SIG-M5 (cell line): ENCODE data around the gene ZNF273.

ENCODE experiments used
- DNase-seq: peaks from one replicate; lab custom pipeline; 2025; lab: John Stamatoyannopoulos, UW

Gene ZNF273

DNA sequence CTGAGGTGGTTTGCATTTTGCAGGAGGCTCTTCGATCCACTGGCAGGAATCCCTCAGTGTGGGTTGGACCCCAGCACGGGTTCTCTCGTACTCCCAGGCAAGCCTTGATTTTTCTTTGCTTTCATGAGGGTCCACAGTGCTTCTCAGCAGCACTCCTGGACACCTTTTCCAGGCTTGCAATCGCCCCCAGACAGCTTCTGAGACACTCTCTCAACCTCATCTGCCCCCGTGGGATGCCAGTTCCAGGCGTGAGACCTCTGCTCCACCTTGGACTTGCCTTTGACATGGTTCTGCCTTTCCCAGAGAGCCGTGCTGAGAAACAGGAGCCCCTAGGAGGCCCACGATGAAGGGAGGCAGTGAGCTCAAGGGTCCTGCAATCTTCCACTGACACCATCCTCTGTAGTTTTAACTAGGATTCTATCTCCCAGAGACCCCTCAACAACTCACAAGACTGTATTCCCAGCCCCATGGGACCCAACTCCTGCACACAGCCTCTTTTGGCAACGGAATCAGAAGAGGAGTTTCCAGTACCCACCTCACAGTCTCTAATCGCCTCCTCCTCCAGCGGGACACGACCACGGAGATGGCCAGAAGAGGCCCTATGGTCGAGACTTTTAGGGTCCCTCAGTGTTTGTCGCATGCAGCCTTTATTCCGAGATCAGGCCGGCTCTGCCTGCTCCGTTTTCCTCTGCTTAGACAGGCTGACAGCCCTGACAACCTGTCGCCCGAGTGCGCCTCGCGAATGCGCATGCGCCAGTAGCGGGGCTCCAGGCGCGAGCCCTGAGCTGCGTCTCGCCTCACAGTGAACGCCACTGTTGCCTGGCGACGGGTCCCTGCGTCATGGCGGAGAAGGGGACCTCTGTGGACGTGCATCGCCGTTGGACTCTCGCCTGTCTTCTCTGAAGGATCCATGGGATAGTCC is 26.0 kb upstream of the ZNF273 start:
- no peak for DNase-seq

DNA sequence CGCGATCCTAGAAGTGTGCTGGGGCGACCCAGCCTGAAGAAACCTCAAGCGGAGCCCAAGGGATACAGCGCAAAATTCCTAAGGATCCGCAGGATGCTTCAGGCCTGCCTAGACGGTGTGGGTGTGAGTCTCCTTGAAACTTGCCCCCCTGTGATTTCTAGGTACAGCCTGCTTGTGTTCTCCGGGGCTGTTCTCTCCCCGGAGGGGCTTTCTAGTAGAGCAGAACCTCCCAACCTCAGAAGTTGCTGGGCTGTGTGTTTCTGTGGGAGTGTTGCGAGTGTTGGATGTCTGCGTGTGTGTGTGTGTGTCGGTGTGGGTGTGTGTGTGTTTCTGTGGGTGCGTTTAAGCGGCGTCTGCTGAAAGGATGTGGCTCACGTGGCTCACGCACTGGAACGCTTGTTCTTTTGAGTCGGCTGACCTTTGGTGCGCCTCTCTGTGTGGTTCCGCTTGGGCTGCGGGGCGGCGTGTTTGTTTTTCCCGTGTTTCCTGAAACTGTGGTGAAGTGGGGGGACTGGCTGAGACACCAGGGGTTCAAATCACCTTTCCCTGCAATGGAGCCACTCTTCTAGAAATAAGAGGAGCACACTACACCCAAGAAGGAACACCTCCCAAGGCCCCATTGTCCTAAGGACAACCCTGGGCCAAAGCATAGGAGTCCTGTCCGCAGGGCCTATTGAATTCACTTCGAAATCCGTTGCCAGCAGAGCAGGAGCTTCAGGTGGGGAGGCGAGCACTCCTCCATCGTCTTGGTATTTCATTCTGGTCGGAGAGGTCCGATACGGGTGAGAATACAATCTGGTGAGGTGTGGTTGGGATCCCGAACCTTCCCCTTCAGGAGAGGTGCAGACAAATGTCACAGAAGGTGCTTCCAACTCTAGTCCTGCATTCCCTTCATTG is 25.1 kb upstream of the ZNF273 start:
- no peak for DNase-seq

DNA sequence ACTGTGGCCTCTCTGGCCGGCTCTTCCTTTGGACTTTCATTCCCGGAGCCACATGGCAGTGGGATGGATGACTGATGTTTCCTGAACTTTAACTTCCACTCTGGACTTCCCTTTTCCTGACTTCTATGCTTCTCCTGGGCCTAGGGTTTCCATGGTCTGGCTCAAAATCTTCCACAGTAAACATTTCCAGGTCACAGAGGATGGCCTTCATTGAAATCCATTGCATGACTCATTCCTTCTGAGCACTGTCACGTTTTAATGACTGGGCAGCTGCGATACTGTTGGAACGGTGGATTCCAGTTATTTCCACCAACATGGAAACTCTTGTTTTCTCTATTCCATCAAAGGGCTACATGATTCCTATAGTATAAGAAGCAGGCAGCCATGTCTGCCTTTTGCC is 24.4 kb upstream of the ZNF273 start:
- no peak for DNase-seq

DNA sequence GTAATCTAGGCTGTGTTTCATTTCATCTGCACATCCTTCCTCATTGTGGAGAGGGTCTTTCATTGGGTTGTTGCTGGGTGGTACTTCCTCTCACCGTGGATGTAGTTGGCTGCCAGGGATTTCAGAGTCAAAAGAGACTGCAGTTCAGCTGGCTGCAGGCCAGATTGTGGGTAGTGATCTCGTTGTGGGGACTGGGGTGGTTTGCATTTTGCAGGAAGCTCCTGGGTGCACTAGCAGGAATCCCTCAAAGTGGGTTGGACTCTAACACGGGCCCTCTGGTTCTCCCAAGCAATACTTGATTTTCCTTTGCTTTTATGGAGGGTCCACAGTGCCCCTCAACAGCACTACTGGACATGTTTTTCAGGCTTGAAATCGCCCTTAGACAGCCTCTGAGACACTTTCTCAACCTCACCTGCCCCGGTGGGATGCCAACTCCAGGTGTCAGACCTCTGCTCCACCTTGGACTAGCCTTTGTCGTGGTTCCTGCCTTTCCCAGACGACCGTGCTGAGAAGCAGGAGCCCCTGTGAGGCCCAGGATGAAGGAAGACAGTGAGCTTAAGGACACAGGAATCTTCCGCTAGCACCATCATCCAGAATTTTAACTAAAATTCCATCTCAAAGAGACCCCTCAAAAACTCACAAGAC is 23.9 kb upstream of the ZNF273 start:
- DNase-seq = no peak

- no peak for DNase-seq
These were observed 23.3 kb upstream of the ZNF273 start for GRCh38 chr7:64879800-64880199.

DNA sequence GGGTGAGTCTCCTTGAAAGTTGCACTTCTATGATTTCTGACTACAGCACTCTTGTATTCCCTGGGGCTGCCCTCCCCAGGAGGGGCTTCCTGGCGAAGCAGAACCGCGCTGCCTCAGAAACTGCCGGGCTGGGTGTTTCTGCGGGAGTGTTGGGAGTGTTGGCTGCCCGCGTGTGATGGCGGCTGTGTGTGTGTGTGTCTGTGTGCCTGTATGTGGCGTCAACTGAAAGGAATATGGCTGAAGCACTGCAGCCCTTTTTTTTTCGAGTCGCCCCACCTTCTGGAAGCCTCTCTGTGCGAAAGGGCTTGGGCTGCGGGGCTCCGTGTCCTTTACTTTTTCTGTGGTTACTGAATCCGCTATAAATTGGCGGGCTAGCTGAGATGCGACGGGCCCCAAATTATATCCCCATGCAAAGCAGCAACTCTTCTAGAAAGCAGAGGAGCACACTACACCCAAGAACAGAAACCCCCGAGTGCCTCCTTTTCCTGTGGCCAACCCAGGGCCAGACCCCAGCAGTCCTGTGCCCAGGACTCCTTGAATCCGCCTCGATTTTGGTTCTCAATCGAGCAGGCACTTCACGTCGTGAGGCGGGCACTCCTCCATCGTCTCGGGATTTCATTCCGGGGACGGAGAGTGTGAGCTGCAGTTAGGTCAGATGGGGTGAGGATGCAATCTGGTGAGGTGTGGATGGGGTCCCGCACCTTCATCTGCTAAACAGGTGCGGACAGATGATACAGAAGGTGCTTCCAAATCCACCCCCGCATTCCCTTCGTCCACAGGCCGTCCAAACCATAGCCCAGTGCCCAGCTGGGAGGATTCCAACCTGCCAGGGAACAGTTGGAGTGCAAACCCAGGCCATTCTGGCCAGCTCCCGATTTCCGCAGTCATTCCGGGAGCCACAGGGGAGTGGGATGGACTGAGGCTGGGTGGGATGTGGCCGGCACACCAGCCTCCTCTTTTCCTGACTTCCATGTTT is 22.5 kb upstream of the ZNF273 start:
- DNase-seq = no peak

DNA sequence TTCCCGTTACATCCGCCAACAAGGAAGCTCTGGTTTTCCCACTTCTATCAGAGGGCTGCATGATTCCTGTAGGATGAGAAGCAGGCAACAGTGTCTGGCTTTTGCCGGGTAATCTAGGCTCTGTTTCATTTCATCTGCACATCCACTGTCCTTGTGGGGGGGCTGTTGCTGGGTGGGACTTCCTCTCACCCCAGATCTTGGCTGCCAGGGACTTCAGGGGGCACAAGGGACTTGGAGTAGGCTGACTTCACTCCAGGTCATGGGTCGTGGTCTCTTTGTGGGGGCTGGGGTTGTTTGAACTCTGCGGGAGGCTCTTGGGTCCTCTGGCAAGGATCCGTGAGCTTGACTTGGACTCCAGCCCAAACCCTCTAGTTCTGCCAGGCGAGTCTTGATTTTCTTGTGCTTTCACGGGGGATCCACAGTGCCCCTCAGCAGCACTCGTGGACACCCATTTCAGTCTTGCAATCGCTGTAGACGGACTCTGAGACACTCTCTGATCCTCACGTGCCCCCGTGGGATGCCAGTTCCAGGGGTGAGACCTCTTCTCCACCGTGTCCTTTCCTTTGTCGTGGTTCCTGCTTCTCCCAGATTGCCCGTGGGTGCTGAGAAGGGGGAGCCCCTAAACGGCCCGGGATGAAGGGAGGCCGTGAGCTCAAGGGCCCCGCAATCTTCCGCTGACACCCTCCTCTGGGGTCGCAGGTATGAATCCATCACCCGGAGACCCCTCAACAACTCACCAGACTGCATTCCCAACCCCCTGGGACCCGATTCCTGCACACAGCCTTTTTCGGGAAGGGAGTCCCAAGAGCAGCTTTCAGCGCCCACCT is 21.4 kb upstream of the ZNF273 start:
- no peak for DNase-seq

GRCh38 chr7:64882341-64883112 is 20.5 kb upstream of the ZNF273 start:
- DNase-seq = no peak

DNA sequence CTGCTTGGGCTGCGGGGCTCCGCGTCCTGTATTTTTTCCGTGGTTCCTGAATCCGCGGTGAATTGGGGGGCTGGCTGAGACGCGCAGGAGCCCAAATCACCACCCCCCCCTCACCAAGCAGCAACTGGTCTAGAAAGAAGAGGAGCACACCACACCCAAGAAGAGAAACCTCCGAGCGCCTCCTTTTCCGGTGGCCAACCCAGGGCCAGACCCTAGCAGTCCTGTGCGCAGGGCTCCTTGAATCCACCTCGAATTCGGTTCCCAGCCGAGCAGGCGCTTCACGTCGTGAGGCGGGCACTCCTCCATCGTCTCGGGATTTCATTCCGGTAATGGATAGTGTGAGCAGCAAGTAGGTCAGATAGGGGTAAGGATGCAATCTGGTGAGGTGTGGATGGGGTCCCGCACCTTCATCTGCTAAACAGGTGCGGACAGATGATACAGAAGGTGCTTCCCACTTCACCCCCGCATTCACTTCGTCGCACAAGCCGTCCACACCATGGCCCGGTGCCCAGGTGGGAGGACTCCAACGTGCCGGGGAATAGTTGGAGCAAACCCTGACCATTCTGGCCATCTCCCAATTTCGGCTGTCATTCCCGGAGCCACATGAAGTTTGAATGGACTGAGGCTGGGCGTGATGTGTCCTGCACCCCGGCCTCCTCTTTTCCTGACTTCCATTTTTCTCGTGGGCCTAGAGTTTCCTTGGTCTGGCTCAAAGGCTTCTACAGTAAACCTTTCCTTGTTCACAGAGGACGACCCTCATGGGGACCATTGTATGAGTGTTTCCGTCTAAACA is 19.8 kb upstream of the ZNF273 start:
- no peak for DNase-seq

GRCh38 chr7:64884085-64884912 is 18.8 kb upstream of the ZNF273 start:
- no peak for DNase-seq

DNA sequence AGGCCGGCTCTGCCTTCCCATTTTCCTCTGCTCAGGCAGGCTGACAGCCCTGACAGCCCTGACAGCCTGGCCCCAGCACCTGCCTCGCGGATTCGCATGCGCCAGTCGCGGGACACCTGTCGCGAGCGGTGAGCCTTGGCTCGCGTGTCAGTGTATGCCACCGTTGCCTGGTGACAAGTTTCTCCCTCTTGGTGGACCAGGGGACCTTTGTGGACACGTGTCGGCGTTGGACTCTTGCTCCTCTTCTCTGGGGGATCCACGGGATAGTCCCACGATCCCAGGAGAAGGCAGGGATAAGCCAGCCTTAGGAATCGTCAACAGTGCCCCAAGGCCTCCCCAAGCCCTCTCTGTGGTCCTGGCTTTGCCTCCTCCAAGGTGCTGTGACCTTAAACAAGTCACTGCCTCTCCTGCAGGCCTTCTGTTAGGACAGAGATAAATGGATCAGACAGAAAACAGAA is 18.1 kb upstream of the ZNF273 start:
- no peak for DNase-seq

DNA sequence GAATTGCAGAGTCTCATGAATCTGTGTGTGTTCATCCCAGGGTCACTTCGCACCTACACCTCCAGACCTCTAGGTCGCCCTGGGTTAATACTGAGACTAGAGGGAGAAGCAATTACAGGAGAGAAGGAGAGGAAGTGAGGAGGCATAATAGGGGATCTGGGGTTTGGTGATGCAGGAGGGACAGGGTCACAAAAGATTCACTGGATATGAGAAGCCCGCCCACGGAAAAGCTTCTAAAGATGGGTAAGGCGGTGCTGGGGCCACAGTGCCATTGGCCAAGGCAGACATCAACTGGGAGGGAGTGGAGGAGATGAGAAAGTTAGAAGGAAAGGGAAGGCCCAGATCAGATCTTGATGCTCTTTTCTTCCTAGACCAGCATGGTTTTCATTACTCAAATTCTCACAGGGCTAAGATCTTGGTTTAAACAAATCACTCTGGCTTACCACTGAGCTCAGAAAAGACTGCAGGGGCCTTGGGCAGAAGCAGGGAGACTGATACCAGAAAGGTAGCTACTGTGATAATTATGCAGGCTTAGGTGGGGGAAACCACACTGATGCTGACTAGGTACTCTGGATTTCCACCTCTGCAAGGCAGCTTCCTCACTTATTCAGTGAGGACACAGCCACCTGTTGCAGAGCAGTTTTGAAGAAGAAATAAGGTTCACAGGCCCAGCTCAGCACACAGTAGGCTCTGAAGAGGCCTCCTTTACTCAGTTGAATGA is 17.4 kb upstream of the ZNF273 start:
- no peak for DNase-seq

- no peak for DNase-seq
These were observed 16.0 kb upstream of the ZNF273 start for GRCh38 chr7:64886956-64887545.

DNA sequence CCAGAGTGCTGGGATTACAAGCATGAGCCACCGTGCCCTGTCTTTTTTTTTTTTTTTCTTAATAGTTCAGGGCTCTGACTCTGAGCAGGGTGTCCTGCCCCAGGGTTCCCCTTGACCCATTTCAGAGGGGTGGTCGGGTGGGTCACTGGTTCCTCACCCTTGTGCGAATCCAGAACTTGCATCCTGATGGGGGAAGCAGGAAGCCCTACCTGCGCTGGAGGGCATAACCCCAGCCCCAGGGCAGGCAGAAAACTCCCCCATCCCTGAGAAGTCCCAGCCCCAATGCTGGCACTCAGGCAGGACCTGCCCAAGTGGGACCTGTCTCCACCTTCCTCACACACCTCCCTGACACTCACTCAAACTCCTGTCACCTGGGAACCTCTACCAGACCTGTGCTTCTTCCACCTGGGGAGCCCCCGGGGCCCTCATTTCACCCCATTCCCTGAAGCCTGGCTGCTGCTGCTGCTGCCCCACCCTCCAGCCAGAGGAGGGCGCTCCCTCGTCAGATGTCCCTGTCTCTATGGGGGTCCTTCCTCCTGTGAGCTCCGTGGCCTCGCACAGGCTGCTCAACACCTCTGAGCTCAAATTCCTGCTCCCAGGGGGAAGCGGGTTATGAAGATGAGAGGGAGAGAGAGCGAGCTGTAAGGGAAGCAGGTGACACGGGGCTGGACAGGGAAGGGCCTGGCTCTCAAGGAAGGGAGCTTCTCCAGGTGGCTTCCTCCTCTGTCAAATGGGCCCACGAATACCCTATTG is 15.1 kb upstream of the ZNF273 start:
- DNase-seq = no peak

- no peak for DNase-seq
These were observed 14.5 kb upstream of the ZNF273 start for GRCh38 chr7:64888561-64888900.
